ENCODE results near the gene SLC16A4.

DNA sequence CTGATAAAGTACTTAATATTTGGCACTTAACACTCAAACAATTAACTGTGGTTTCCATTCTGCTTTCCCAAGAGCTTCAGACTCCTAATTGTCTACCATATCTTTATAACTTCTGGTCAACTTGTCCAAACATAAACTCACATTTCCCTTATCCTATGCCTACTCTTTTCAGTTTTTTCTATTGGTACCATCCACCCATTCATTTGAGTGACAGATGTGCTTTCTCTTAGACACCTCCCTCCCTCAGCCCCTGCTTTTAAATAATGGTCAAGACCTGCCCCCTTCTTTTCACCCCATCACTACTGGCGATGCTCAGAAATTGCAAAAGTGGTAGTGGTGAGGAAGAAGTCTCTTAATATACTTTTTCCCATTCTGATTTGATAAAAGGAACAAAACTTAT is 5.5 kb downstream of the SLC16A4 start:
- TF ChIP-seq, protein P1, sequence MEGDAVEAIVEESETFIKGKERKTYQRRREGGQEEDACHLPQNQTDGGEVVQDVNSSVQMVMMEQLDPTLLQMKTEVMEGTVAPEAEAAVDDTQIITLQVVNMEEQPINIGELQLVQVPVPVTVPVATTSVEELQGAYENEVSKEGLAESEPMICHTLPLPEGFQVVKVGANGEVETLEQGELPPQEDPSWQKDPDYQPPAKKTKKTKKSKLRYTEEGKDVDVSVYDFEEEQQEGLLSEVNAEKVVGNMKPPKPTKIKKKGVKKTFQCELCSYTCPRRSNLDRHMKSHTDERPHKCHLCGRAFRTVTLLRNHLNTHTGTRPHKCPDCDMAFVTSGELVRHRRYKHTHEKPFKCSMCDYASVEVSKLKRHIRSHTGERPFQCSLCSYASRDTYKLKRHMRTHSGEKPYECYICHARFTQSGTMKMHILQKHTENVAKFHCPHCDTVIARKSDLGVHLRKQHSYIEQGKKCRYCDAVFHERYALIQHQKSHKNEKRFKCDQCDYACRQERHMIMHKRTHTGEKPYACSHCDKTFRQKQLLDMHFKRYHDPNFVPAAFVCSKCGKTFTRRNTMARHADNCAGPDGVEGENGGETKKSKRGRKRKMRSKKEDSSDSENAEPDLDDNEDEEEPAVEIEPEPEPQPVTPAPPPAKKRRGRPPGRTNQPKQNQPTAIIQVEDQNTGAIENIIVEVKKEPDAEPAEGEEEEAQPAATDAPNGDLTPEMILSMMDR (conservative IDR thresholded peaks at IDR 0.05; ENCODE audit: low read length): no peak
- no peak for TF ChIP-seq EZH2phosphoT487 (IDR thresholded peaks at IDR 0.05; ENCODE audit: borderline replicate concordance, low read depth, low read length)

All from OCI-LY7 (cell line).